Stimulated activated CD8-positive, alpha-beta memory T cell treated with anti-CD3 and anti-CD28 coated beads, Interleukin-15, amount 100 ng/mL, for 1 hour (primary cell): Measurements from ENCODE around the gene RGPD6.
"Not testable (repeated sequence)": the region's sequence is repeated elsewhere in the genome, so short reads cannot be mapped to it uniquely, and the experiment has no call there.

Experiments
- DNase-seq: peaks from one replicate; pipeline ENCODE4 v3.0.0-alpha.2; 2020; ENCODE audit warnings: low read depth

RGPD6 gene

GRCh38 chr2:110576763-110577416 is at the start of gene RGPD6:
TSS of gene RGPD6 (minus strand) at chr2:110577222. CDS start at chr2:110577024, 198 bp downstream.
- not testable (repeated sequence) for DNase-seq

- DNase-seq: not testable (repeated sequence)
These were observed 42.4 kb upstream of the RGPD6 start for GRCh38 chr2:110619326-110619939.

GRCh38 chr2:110613927-110614326 is 36.9 kb upstream of the RGPD6 start:
- not testable (repeated sequence) for DNase-seq

DNA sequence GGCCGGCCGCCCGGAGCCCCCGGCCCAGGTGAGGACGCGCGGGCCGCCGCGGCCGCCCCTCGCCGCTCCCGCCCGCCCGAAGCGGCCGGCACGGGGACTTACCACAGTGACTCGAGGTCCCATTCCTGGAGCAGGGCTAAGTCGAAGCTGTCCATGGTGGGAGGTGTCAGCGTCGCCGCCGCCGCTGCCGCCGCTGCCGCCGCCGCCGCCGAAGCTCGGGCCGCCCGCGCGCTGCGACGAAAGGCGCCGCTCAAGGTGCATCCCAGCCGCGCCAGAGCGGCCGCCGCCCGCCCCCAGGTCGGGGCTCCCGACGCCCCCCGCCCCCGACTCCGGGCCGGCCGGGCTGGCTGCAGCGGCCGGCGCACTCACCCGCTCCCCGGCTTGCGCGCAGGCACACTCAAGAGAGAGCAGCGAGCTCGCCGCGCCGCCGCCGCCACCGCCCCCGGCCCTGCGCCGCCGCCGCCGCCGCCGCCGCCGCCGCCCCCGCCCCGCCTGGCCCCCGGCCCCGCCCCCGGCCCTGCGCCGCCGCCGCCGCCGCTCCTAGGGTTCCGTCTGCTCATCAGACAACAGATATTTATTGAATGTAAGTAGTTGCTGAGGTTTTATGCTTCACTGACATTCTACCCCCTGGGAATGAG is 33.7 kb upstream of the RGPD6 start:
- not testable (repeated sequence) for DNase-seq

GRCh38 chr2:110609843-110610612 is 33.0 kb upstream of the RGPD6 start:
- not testable (repeated sequence) for DNase-seq

DNA sequence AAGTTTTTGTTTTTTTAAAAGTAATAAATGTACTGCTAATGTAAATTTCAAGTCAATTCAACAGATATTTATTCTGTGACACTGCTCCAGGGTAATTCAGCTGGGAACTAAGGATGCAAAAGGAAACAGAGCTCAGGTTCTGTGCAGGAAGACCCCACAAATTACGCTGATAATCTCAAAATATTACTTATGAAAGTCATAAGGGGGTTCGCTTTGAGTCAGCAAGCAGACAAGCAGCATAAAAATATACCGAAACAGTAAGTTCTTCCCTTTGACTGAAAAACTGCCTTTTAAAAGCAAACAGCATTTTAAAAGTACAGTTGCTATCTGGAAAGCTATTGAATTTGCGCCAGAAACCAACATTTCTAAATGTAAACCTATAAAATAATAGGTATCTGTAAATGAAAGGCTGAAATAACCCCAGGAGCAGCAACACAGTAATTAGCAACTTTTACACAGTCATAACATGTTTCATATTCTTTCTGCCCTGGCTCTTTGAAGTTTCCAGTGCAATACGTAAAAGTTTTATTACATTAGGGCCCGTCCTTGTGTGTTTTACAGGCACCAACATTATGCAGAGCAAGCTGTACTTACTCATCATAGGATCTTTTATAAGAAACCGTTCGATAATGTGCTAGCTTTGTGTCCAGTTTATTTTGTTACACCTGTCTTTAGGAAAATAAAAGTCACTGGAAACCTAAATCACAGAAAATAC is 31.9 kb upstream of the RGPD6 start:
- DNase-seq: not testable (repeated sequence)

DNA sequence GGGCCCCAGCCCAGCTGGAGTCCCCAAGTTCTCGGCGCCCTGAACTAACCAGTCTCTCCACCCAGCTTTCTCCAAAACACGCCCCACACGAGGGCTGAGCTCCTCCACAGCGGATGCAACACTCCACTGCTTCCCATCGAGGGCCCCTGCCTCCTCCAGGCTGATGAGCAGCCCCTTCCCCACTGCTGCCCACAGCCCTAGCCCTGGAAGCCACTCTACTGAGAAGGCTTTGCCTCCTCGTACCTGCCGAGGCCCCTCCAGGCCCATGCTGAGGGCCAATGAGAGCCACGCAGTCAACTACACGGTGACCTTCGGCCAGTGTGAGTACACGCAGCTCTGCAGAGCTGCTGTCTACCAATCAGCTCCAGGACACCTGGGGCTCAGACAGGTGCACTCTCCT is 28.0 kb upstream of the RGPD6 start:
- DNase-seq: not testable (repeated sequence)

DNA sequence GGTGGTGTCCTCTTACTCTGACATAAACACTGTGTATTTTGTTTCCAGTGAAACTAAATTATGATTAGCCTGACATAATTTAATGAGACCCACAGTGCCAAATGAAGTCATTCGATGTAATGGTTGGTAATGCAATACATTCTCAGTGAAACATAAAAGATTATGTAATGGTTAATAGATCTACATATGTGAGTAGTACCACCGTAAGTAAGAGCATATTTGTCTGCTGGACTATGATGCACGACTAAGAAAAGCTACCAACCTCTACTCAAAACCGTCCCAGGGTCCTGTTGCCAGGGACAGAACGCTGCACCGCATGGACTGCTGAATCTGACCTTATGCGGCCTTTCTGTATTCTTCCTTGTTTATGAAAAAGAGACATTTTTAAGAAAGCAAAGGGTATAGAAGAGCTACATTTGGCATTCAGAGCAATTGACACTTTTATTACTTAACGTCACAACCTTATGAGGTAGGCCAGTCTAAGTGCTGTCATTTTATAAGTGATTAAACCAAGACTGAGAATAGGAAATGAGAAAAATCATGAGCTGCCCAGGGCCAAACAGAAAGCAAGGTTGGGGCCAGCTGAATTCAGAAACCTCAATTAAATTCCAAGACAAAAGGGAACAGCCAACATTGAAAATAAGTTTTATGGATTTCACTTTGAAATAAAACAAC is 27.0 kb upstream of the RGPD6 start:
- not testable (repeated sequence) for DNase-seq

GRCh38 chr2:110602139-110602538 is 25.1 kb upstream of the RGPD6 start:
- not testable (repeated sequence) for DNase-seq

DNA sequence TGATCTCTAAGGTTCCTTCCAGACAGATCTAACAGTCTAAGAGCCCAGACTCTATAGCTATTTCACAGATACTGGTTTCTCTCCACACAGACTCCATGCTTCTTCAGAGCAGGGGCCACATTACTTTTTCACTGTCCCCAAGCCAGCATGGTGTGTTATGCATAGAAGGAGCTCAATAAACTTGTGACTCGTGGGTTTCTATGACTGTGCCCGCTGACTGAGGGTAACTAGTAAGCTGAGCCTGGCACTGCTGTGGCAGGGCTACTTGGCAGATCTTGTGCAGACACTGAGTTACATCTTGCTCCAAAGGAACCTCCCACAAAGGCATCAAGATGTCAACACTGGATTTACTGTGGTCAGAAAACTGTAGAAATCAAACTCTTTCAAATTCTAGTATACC is 15.0 kb upstream of the RGPD6 start:
- not testable (repeated sequence) for DNase-seq

DNA sequence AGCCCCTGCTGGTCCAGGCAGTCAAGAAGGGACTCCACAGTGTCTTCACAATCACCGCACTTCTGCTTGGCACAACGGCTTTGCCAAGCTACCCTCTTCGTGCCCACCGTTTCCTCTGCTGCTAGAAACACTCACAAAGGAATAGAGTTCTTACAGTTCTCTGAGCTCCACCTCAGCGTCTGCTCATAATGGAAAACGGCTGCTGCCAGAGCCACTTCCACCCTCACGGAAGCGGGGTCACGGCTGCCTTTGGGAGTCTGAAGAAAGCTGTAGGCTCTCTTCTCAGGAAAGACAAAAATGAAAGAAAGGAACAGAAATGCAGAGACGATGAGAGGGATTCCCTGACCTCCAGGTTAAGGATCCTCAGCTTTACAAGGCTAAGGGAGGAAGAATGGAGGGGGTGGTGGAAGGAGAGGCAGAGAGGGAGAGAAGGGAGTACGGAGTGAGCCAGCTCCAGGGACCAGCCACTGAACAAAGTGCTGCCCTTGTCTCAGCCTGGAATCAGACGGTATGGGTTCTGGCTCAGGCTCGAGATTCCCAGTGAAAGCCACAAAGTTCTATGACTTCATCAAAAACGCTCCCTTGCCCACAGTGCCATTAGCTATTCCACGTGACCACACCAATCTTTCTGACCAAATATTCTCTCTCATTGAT is 12.8 kb upstream of the RGPD6 start:
- DNase-seq: not testable (repeated sequence)

- DNase-seq: not testable (repeated sequence)
These were observed 11.5 kb upstream of the RGPD6 start for GRCh38 chr2:110588520-110588919.

GRCh38 chr2:110579216-110579965 is 2.4 kb upstream of the RGPD6 start:
- not testable (repeated sequence) for DNase-seq

GRCh38 chr2:110578429-110578828 is 1.4 kb upstream of the RGPD6 start:
- not testable (repeated sequence) for DNase-seq

- not testable (repeated sequence) for DNase-seq
These were observed 77.2 kb downstream of the RGPD6 start for GRCh38 chr2:110499755-110500377.

GRCh38 chr2:110496027-110496426 is 81.0 kb downstream of the RGPD6 start:
- DNase-seq: not testable (repeated sequence)

- DNase-seq: not testable (repeated sequence)
These were observed 82.5 kb downstream of the RGPD6 start for GRCh38 chr2:110494488-110494887.

DNA sequence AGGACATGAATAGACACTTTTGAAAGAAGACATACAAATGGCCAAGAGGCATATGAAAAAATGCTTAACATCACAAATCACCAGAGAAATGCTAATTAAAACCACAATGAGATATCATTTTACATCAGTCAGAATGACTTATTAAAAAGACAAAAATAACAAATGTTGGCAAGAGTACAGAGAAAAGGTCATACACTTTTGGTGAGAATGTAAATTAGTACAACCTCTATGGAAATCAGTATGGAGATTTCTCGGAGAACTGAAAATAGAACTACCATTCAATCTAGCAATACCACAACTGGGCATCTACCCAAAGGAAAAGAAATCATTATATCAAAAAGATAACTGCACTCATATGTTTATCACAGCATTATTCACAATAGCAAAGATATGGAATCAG is 88.0 kb downstream of the RGPD6 start:
- DNase-seq: not testable (repeated sequence)

- not testable (repeated sequence) for DNase-seq
These were observed 94.3 kb downstream of the RGPD6 start for GRCh38 chr2:110482697-110483096.
